ENCODE results near the gene CCNQ.

The CCNQ gene

DNA sequence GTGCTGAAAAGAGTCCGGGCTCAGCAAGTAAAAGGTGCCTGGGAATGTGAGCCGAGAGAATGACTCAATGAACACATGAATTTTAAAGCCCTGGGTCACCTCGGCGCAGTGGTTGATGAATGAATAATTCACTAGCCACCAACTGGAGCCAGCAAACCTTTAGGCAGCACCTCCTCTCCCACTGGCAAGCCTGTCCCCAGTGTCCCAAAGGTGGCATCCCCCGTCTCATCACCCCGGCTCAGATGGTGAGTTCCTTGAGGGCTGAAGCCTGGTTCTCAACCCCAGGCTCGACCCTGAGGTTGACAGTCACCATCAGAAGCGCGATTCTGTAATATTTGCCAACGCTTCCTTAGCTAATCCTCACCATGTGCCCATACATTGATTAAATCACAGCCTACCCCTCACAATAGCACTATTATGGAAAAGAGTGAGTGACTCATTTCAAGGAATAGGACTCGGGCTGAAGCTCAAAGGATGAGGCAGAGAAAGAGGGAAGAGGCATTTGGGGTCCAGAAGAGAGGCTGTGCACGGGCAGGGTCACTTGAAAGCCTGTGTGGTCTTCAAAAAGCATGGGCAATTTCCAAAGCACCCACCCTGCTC, 2.7 kb upstream of the CCNQ start:
- no peak for TF ChIP-seq POLR2AphosphoS5 (IDR thresholded peaks at IDR 0.05; ENCODE audit: low read depth, low read length)
- TF ChIP-seq SIN3A (IDR thresholded peaks at IDR 0.05; ENCODE audit: borderline replicate concordance, insufficient read depth, low read length): no peak
- TF ChIP-seq TAF1 (IDR thresholded peaks at IDR 0.05; ENCODE audit: borderline replicate concordance, insufficient read depth, low read length): no peak
- TF ChIP-seq, protein P1, sequence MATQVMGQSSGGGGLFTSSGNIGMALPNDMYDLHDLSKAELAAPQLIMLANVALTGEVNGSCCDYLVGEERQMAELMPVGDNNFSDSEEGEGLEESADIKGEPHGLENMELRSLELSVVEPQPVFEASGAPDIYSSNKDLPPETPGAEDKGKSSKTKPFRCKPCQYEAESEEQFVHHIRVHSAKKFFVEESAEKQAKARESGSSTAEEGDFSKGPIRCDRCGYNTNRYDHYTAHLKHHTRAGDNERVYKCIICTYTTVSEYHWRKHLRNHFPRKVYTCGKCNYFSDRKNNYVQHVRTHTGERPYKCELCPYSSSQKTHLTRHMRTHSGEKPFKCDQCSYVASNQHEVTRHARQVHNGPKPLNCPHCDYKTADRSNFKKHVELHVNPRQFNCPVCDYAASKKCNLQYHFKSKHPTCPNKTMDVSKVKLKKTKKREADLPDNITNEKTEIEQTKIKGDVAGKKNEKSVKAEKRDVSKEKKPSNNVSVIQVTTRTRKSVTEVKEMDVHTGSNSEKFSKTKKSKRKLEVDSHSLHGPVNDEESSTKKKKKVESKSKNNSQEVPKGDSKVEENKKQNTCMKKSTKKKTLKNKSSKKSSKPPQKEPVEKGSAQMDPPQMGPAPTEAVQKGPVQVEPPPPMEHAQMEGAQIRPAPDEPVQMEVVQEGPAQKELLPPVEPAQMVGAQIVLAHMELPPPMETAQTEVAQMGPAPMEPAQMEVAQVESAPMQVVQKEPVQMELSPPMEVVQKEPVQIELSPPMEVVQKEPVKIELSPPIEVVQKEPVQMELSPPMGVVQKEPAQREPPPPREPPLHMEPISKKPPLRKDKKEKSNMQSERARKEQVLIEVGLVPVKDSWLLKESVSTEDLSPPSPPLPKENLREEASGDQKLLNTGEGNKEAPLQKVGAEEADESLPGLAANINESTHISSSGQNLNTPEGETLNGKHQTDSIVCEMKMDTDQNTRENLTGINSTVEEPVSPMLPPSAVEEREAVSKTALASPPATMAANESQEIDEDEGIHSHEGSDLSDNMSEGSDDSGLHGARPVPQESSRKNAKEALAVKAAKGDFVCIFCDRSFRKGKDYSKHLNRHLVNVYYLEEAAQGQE (IDR thresholded peaks at IDR 0.05; ENCODE audit: insufficient read depth in 1 of 2, low read depth in 2 of 2, low read length in 2 of 2): no peak
- no peak for TF ChIP-seq FOXP2 (optimal IDR thresholded peaks at IDR 0.05; ENCODE audit: borderline replicate concordance, extremely low read depth, extremely low read length, insufficient read depth)

DNA sequence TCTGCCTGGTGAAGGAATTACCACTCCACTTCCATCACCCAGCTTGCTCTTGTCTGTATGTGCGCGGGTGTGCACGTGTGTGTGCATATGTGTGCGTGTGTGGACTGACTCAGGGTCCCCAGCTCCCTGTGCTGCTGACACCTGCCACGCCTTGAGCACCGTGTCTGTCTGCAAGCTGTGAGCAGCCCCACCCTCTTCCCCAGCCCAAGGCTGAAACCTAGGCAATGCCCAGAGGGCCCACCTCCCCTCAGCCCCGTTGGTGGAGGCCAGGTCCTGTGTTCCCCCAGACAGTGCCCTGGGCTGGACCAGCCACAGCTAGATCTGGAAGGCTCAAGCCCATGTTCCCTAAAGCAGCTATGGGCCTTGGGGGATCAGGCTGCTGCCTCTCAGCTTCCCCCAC, 2.0 kb upstream of the CCNQ start:
- TF ChIP-seq POLR2AphosphoS5 (IDR thresholded peaks at IDR 0.05; ENCODE audit: low read depth, low read length) (no peak), FOXP2 (optimal IDR thresholded peaks at IDR 0.05; ENCODE audit: borderline replicate concordance, extremely low read depth, extremely low read length, insufficient read depth) (no peak), SIN3A (IDR thresholded peaks at IDR 0.05; ENCODE audit: borderline replicate concordance, insufficient read depth, low read length) (no peak), TAF1 (IDR thresholded peaks at IDR 0.05; ENCODE audit: borderline replicate concordance, insufficient read depth, low read length) (no peak)
- TF ChIP-seq, protein P1 (IDR thresholded peaks at IDR 0.05; ENCODE audit: insufficient read depth in 1 of 2, low read depth in 2 of 2, low read length in 2 of 2): no peak

DNA sequence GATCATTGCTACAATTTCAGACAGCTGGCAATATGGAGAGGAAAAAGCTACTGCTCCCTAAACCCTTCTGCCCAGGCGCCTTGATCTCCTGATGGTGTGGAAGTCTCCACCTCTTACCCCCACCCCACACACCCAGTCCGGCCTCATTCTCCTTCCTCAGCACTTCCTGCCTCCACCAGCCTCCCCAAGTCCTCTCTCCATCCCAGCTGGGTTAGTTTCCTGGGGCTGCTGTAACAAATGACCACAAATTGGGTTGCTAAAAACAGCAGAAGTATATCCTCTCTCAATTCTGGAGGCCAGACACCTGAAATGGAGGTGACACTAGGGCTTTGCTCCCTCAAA, 1.1 kb upstream of the CCNQ start:
- TF ChIP-seq, protein P1 (IDR thresholded peaks at IDR 0.05; ENCODE audit: insufficient read depth in 1 of 2, low read depth in 2 of 2, low read length in 2 of 2): no peak
- TF ChIP-seq POLR2AphosphoS5 (IDR thresholded peaks at IDR 0.05; ENCODE audit: low read depth, low read length): no peak
- TF ChIP-seq SIN3A (IDR thresholded peaks at IDR 0.05; ENCODE audit: borderline replicate concordance, insufficient read depth, low read length): no peak
- TF ChIP-seq FOXP2 (optimal IDR thresholded peaks at IDR 0.05; ENCODE audit: borderline replicate concordance, extremely low read depth, extremely low read length, insufficient read depth): no peak
- TF ChIP-seq TAF1 (IDR thresholded peaks at IDR 0.05; ENCODE audit: borderline replicate concordance, insufficient read depth, low read length): no peak

DNA sequence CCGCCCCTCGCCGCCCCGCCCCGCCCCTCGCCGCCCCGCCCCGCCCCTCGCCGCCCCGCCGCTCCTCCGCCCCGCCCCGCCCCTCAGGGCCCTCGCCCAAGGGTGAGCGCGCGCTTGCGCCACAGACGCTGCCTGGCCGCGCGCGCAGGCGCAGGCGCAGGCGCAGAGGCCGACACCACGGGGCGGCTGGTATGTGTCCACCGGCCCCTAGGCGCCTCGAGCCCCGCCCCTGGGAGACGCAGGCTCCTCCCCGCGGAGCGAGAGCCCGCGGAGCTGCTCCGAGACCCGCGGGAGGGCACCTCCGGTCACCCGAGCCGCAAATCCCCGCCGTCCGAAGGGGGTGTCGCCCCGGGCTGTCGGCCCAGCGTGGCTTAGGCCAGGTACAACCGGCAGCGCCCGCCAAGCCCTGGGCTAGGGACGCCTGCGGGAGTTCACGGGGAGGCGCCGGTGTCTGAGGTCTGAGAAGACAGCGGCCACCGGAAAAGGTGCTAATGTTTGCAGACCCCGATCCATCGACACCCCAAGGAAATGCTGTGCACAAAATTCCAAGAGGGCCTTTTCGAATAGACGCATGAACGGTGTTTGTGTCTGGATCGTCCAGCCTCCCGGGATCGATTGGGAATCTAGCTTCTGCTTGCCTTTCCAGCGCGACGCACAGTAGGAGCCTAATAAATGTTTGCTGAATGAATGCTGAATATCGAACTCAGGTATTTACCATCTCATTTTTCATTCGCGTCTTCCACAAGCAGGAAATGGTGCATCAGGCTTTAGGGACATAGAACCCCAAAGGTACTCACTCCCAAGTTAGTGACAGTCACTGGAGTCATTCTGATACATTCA, 473 bp upstream of the CCNQ start:
- TF ChIP-seq, protein P1 (IDR thresholded peaks at IDR 0.05; ENCODE audit: insufficient read depth in 1 of 2, low read depth in 2 of 2, low read length in 2 of 2): no peak
- TF ChIP-seq POLR2AphosphoS5 (IDR thresholded peaks at IDR 0.05; ENCODE audit: low read depth, low read length): no peak
- no peak for TF ChIP-seq SIN3A (IDR thresholded peaks at IDR 0.05; ENCODE audit: borderline replicate concordance, insufficient read depth, low read length)
- TF ChIP-seq TAF1 (IDR thresholded peaks at IDR 0.05; ENCODE audit: borderline replicate concordance, insufficient read depth, low read length): no peak

Measured in PFSK-1 (cell line).